GM23338 (cell line): ENCODE data around the gene CDKN2A. TPM values are rescaled to one million over a fixed set of nuclear protein-coding genes. Genes with fewer than 3 reads are reported as not detected.

Source experiments
- ATAC-seq: fragments of 200-7000 bp; cut with Tn5 transposase; 3 replicates; pipeline ENCODE4 v1.9.1; 2020
- DNase-seq: peaks from one replicate; pipeline ENCODE4 v3.0.0-alpha.2; 2015; ENCODE audit warnings: low spot score
- H2AFZ ChIP-seq: fragments of 200-600 bp; sonication (generic); 2 replicates; pipeline ENCODE4 v1.8.0; 2016; ENCODE audit warnings: antibody characterized with exemption, mild to moderate bottlenecking, moderate library complexity
- H3F3A ChIP-seq: fragments of 200-600 bp; sonication (generic); replicated peaks from 2 replicates; pipeline ENCODE4 v1.8.0; 2017; ENCODE audit warnings: antibody characterized with exemption, mixed run types, low read depth
- H3K27ac ChIP-seq: fragments of 200-600 bp; sonication (generic); 2 replicates; pipeline ENCODE4 v1.6.1; 2016; ENCODE audit warnings: low read depth
- H3K27me3 ChIP-seq: fragments of 200-600 bp; sonication (generic); 2 replicates; pipeline ENCODE4 v1.8.0; 2016; ENCODE audit warnings: mild to moderate bottlenecking, mixed run types, moderate library complexity; ENCODE audit not compliant: insufficient read depth
- H3K36me3 ChIP-seq: fragments of 200-600 bp; sonication (generic); 2 replicates; pipeline ENCODE4 v1.8.0; 2016; ENCODE audit warnings: mild to moderate bottlenecking; ENCODE audit not compliant: insufficient read depth
- H3K4me1 ChIP-seq: fragments of 200-600 bp; sonication (generic); 2 replicates; pipeline ENCODE4 v1.8.0; 2016; ENCODE audit warnings: mild to moderate bottlenecking, moderate library complexity; ENCODE audit not compliant: insufficient read depth
- H3K4me2 ChIP-seq: fragments of 200-600 bp; sonication (generic); 2 replicates; pipeline ENCODE4 v1.7.1; 2017; ENCODE audit warnings: mixed run types
- H3K4me3 ChIP-seq: fragments of 200-600 bp; sonication (generic); 2 replicates; pipeline ENCODE4 v1.6.1; 2016; ENCODE audit warnings: mixed run types
- H3K79me2 ChIP-seq: fragments of 200-600 bp; sonication (generic); replicated peaks from 2 replicates; pipeline ENCODE4 v1.8.0; 2017; ENCODE audit warnings: mild to moderate bottlenecking; ENCODE audit not compliant: insufficient read depth
- H3K9me2 ChIP-seq: fragments of 200-600 bp; sonication (generic); 2 replicates; pipeline ENCODE4 v1.8.0; 2017; ENCODE audit not compliant: insufficient read depth
- H4K20me1 ChIP-seq: fragments of 200-600 bp; sonication (generic); replicated peaks from 2 replicates; pipeline ENCODE4 v1.8.0; 2017; ENCODE audit warnings: mild to moderate bottlenecking; ENCODE audit not compliant: insufficient read depth
- H3K27ac Mint-ChIP-seq: 2 replicates; pipeline ENCODE4 v1.8.0; 2020; ENCODE audit warnings: inconsistent platforms, mild to moderate bottlenecking, moderate library complexity, mixed read lengths
- H3K27me3 Mint-ChIP-seq: 3 replicates; pipeline ENCODE4 v1.8.0; 2022; ENCODE audit warnings: low read depth, mild to moderate bottlenecking, moderate library complexity, mixed read lengths, inconsistent platforms; ENCODE audit not compliant: insufficient read depth, poor library complexity
- H3K36me3 Mint-ChIP-seq: 3 replicates; pipeline ENCODE4 v1.8.0; 2021; ENCODE audit warnings: low read depth, mild to moderate bottlenecking, inconsistent platforms, moderate library complexity, mixed read lengths
- H3K4me1 Mint-ChIP-seq: 3 replicates; pipeline ENCODE4 v1.8.0; 2020; ENCODE audit warnings: mild to moderate bottlenecking, inconsistent platforms, mixed read lengths
- H3K4me3 Mint-ChIP-seq: 3 replicates; pipeline ENCODE4 v1.8.0; 2021; ENCODE audit warnings: moderate library complexity, mild to moderate bottlenecking, inconsistent platforms, mixed read lengths
- H3K9me3 Mint-ChIP-seq: 3 replicates; pipeline ENCODE4 v1.8.0; 2020; ENCODE audit warnings: moderate library complexity, mild to moderate bottlenecking, inconsistent platforms, mixed read lengths
- CREB1 ChIP-seq: fragments of 250-450 bp; sonication (Bioruptor Pico); IDR thresholded peaks from 2 replicates; pipeline ENCODE4 v1.5.0; 2020; ENCODE audit warnings: low read depth, mild to moderate bottlenecking, moderate library complexity
- EZH2 ChIP-seq: fragments of 200-600 bp; sonication (generic); IDR thresholded peaks from one replicate; pipeline ENCODE4 v1.8.0; 2017; ENCODE audit warnings: antibody characterized with exemption, mild to moderate bottlenecking, low read depth; ENCODE audit not compliant: unreplicated experiment
- EZH2phosphoT487 ChIP-seq: fragments of 200-600 bp; sonication (generic); IDR thresholded peaks from one replicate; pipeline ENCODE4 v1.8.1; 2018; ENCODE audit warnings: antibody characterized with exemption; ENCODE audit not compliant: unreplicated experiment
- JUNB ChIP-seq: IDR thresholded peaks from one replicate; pipeline ENCODE4 v1.6.1; 2016; ENCODE audit warnings: antibody characterized with exemption; ENCODE audit not compliant: unreplicated experiment
- NANOG ChIP-seq: IDR thresholded peaks from 2 replicates; pipeline ENCODE4 v1.6.1; 2016; ENCODE audit warnings: antibody characterized with exemption, borderline replicate concordance
- POLR2AphosphoS5 ChIP-seq: IDR thresholded peaks from 2 replicates; pipeline ENCODE4 v1.6.1; 2016; ENCODE audit warnings: antibody characterized with exemption, low read depth
- ZNF114 ChIP-seq: fragments of 250-450 bp; sonication (Bioruptor Pico); IDR thresholded peaks from 2 replicates; pipeline ENCODE4 v1.5.0; 2020; ENCODE audit warnings: mild to moderate bottlenecking, moderate library complexity
- polyA plus RNA-seq: library from polyadenylated mRNA; unstranded; fragments of >200 nt; fragmentation: Nextera tagmentation; extraction: Ambion mirVana; gene quantifications from 2 replicates; pipeline ENCODE4 v1.2.1, GENCODE V29; 2016
- total RNA-seq: library from RNA; depleted of rRNA; stranded (reverse); fragments of >200 nt; shearing (Covaris generic); gene quantifications from 2 replicates; pipeline ENCODE4 v1.2.3, GENCODE V29; 2014
- TF ChIP-seq, protein P1 (sequence below): IDR thresholded peaks from one replicate; pipeline ENCODE4 v1.6.1; 2018; ENCODE audit warnings: antibody characterized with exemption; ENCODE audit not compliant: unreplicated experiment
- TF ChIP-seq, protein P2 (sequence below): IDR thresholded peaks from 2 replicates; pipeline ENCODE4 v1.6.1; 2016; ENCODE audit warnings: antibody characterized with exemption
- TF ChIP-seq, protein P3 (sequence below): fragments of 250-450 bp; sonication (Bioruptor Pico); IDR thresholded peaks from 2 replicates; pipeline ENCODE4 v1.5.0; 2020; ENCODE audit warnings: mild to moderate bottlenecking, moderate library complexity
- TF ChIP-seq, protein P4 (sequence below), 2 experiments: fragments of 200-600 bp in 1 of 2; sonication (generic) in 1 of 2; conservative IDR thresholded peaks; 2 replicates each; pipeline versions ENCODE4 v1.5.1 to v1.6.1; 2016 to 2017; ENCODE audit warnings: antibody characterized with exemption in 2 of 2, low read depth in 2 of 2, mild to moderate bottlenecking in 2 of 2, moderate library complexity in 1 of 2

The CDKN2A gene
- total and polyA plus RNA-seq, 2 experiments from 2014 or later = 0.87 to 2.7 TPM

DNA sequence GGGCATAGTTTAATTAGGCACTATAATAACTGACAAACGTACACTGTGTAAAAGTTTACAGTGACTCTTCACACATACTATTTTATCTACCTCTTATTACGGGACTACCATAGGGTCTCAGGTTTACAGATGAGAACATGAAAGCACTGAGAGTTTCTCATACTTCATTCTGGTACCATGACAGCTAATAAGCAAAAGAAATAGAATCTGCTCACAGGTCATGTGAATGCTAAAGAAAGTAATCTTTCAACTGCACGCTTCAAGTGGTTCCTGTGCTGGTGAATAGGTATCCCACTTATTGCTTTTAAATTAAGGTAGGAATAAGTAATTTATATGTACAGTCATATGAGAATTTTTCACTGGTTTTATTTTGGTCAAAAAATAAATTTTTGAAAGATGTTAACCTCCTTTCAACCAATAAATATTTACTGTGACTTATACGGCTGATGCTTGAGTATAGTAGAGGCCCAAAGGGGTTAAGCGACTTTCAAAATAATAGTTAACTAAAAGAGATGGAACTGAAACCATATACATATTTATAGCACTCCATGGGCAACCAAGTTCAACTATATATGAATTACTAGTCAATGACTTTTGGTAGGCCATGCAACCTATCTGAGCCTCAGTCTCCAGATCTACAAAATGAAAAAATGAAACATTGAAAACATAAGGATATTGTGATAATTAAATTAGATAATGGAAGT lies 8.1 kb downstream of the CDKN2A start:
- no peaks in the 10 kb centered on the region for H3K36me3 Mint-ChIP-seq
- no peak overlapping the region for H2AFZ ChIP-seq
- peaks cover 100% of the 10 kb centered on the region for H3K27me3 ChIP-seq
- H3K79me2 ChIP-seq = no peaks in the 10 kb centered on the region
- ATAC-seq = no peak
- H4K20me1 ChIP-seq = peaks cover 17% of the 10 kb centered on the region
- no peak overlapping the region for H3K4me2 ChIP-seq
- H3K27me3 Mint-ChIP-seq = peaks cover 74% of the 10 kb centered on the region
- no peaks in the 10 kb centered on the region for H3K9me3 Mint-ChIP-seq
- peaks cover 15% of the 10 kb centered on the region; the same call in 1 of the 2 replicates for H3F3A ChIP-seq
- no peaks in the 10 kb centered on the region for H3K9me2 ChIP-seq
- no peak overlapping the region for H3K4me3 ChIP-seq
- no peak for DNase-seq
- H3K27ac ChIP-seq = no peak overlapping the region
- peaks cover 23% of the 10 kb centered on the region for H3K4me1 ChIP-seq
- TF ChIP-seq, protein P1, sequence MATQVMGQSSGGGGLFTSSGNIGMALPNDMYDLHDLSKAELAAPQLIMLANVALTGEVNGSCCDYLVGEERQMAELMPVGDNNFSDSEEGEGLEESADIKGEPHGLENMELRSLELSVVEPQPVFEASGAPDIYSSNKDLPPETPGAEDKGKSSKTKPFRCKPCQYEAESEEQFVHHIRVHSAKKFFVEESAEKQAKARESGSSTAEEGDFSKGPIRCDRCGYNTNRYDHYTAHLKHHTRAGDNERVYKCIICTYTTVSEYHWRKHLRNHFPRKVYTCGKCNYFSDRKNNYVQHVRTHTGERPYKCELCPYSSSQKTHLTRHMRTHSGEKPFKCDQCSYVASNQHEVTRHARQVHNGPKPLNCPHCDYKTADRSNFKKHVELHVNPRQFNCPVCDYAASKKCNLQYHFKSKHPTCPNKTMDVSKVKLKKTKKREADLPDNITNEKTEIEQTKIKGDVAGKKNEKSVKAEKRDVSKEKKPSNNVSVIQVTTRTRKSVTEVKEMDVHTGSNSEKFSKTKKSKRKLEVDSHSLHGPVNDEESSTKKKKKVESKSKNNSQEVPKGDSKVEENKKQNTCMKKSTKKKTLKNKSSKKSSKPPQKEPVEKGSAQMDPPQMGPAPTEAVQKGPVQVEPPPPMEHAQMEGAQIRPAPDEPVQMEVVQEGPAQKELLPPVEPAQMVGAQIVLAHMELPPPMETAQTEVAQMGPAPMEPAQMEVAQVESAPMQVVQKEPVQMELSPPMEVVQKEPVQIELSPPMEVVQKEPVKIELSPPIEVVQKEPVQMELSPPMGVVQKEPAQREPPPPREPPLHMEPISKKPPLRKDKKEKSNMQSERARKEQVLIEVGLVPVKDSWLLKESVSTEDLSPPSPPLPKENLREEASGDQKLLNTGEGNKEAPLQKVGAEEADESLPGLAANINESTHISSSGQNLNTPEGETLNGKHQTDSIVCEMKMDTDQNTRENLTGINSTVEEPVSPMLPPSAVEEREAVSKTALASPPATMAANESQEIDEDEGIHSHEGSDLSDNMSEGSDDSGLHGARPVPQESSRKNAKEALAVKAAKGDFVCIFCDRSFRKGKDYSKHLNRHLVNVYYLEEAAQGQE = no peak
- TF ChIP-seq EZH2phosphoT487 (no peak), NANOG (no peak), POLR2AphosphoS5 (no peak), EZH2 (no peak), JUNB (no peak), ZNF114 (CRISPR knock-in tag) (no peak), CREB1 (CRISPR knock-in tag) (no peak)
- TF ChIP-seq, protein P2, sequence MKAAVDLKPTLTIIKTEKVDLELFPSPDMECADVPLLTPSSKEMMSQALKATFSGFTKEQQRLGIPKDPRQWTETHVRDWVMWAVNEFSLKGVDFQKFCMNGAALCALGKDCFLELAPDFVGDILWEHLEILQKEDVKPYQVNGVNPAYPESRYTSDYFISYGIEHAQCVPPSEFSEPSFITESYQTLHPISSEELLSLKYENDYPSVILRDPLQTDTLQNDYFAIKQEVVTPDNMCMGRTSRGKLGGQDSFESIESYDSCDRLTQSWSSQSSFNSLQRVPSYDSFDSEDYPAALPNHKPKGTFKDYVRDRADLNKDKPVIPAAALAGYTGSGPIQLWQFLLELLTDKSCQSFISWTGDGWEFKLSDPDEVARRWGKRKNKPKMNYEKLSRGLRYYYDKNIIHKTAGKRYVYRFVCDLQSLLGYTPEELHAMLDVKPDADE = no peak
- TF ChIP-seq, protein P3, sequence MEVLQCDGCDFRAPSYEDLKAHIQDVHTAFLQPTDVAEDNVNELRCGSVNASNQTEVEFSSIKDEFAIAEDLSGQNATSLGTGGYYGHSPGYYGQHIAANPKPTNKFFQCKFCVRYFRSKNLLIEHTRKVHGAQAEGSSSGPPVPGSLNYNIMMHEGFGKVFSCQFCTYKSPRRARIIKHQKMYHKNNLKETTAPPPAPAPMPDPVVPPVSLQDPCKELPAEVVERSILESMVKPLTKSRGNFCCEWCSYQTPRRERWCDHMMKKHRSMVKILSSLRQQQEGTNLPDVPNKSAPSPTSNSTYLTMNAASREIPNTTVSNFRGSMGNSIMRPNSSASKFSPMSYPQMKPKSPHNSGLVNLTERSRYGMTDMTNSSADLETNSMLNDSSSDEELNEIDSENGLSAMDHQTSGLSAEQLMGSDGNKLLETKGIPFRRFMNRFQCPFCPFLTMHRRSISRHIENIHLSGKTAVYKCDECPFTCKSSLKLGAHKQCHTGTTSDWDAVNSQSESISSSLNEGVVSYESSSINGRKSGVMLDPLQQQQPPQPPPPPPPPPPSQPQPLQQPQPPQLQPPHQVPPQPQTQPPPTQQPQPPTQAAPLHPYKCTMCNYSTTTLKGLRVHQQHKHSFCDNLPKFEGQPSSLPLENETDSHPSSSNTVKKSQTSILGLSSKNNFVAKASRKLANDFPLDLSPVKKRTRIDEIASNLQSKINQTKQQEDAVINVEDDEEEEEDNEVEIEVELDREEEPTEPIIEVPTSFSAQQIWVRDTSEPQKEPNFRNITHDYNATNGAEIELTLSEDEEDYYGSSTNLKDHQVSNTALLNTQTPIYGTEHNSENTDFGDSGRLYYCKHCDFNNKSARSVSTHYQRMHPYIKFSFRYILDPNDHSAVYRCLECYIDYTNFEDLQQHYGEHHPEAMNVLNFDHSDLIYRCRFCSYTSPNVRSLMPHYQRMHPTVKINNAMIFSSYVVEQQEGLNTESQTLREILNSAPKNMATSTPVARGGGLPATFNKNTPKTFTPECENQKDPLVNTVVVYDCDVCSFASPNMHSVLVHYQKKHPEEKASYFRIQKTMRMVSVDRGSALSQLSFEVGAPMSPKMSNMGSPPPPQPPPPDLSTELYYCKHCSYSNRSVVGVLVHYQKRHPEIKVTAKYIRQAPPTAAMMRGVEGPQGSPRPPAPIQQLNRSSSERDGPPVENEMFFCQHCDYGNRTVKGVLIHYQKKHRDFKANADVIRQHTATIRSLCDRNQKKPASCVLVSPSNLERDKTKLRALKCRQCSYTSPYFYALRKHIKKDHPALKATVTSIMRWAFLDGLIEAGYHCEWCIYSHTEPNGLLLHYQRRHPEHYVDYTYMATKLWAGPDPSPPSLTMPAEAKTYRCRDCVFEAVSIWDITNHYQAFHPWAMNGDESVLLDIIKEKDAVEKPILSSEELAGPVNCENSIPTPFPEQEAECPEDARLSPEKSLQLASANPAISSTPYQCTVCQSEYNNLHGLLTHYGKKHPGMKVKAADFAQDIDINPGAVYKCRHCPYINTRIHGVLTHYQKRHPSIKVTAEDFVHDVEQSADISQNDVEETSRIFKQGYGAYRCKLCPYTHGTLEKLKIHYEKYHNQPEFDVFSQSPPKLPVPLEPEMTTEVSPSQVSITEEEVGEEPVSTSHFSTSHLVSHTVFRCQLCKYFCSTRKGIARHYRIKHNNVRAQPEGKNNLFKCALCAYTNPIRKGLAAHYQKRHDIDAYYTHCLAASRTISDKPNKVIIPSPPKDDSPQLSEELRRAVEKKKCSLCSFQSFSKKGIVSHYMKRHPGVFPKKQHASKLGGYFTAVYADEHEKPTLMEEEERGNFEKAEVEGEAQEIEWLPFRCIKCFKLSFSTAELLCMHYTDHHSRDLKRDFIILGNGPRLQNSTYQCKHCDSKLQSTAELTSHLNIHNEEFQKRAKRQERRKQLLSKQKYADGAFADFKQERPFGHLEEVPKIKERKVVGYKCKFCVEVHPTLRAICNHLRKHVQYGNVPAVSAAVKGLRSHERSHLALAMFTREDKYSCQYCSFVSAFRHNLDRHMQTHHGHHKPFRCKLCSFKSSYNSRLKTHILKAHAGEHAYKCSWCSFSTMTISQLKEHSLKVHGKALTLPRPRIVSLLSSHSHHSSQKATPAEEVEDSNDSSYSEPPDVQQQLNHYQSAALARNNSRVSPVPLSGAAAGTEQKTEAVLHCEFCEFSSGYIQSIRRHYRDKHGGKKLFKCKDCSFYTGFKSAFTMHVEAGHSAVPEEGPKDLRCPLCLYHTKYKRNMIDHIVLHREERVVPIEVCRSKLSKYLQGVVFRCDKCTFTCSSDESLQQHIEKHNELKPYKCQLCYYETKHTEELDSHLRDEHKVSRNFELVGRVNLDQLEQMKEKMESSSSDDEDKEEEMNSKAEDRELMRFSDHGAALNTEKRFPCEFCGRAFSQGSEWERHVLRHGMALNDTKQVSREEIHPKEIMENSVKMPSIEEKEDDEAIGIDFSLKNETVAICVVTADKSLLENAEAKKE = no peak
- TF ChIP-seq, protein P4, sequence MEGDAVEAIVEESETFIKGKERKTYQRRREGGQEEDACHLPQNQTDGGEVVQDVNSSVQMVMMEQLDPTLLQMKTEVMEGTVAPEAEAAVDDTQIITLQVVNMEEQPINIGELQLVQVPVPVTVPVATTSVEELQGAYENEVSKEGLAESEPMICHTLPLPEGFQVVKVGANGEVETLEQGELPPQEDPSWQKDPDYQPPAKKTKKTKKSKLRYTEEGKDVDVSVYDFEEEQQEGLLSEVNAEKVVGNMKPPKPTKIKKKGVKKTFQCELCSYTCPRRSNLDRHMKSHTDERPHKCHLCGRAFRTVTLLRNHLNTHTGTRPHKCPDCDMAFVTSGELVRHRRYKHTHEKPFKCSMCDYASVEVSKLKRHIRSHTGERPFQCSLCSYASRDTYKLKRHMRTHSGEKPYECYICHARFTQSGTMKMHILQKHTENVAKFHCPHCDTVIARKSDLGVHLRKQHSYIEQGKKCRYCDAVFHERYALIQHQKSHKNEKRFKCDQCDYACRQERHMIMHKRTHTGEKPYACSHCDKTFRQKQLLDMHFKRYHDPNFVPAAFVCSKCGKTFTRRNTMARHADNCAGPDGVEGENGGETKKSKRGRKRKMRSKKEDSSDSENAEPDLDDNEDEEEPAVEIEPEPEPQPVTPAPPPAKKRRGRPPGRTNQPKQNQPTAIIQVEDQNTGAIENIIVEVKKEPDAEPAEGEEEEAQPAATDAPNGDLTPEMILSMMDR (conservative IDR thresholded peaks at IDR 0.05; ENCODE audit: low read depth in 2 of 2) = no peak
- no peaks in the 10 kb centered on the region for H3K36me3 ChIP-seq
- H3K4me1 Mint-ChIP-seq = peaks cover 17% of the 10 kb centered on the region; the same call in 2 of the 3 replicates
- no peak overlapping the region for H3K27ac Mint-ChIP-seq
- no peak overlapping the region for H3K4me3 Mint-ChIP-seq
